Measurements from ENCODE around the gene LSM14A. TPM values are rescaled to one million over a fixed set of nuclear protein-coding genes. Genes with fewer than 3 reads are reported as not detected.

The LSM14A gene
- polyA plus RNA-seq, 3 donors: 73.2 to 91.8 (median 82.7) TPM

GRCh38 chr19:34261334-34262109, 89.2 kb downstream of the LSM14A start:
- peaks cover 1% of the 10 kb centered on the region for H3K4me1 Mint-ChIP-seq

GRCh38 chr19:34263745-34264237, 91.5 kb downstream of the LSM14A start:
- H3K27me3 Mint-ChIP-seq (ENCODE audit: low read depth in 3 of 3): peaks cover 46 to 55% (median 49%) of the 10 kb centered on the region in 3 donors
- TF ChIP-seq CTCF (IDR thresholded peaks at IDR 0.05): no peak
- WGBS (ENCODE audit: insufficient coverage): 100% methylated on average over 4 of the region's 8 CpGs
- Histone ChIP-seq H3K36me3 (replicated peaks in 1 of 2; ENCODE audit: control insufficient read depth in 1 of 2, insufficient read depth in 2 of 2, low read length in 2 of 2) (no peaks in the 10 kb centered on the region), H3K4me1 (ENCODE audit: control insufficient read depth in 1 of 2, insufficient read depth in 2 of 2, low read length in 2 of 2) (no peaks in the 10 kb centered on the region), H3K79me2 (ENCODE audit: insufficient read depth, low read length) (no peaks in the 10 kb centered on the region), H3K4me2 (replicated peaks; ENCODE audit: extremely low read depth, low read length, poor library complexity, severe bottlenecking) (no peak overlapping the region), H3K27ac (ENCODE audit: low read depth in 1 of 2, low read length in 2 of 2) (no peak overlapping the region), H3K9ac (ENCODE audit: insufficient read depth, low read length, poor library complexity, severe bottlenecking) (no peak overlapping the region), H2AFZ (ENCODE audit: insufficient read depth, low read depth, low read length, poor library complexity, severe bottlenecking) (no peak overlapping the region), H3K9me3 (replicated peaks in 1 of 2; ENCODE audit: control insufficient read depth in 1 of 2, insufficient read depth in 1 of 2, low read length in 2 of 2) (no peaks in the 10 kb centered on the region), H4K20me1 (ENCODE audit: insufficient read depth, low read length) (peaks cover 8% of the 10 kb centered on the region), H3K27me3 (ENCODE audit: control insufficient read depth in 2 of 2, insufficient read depth in 2 of 2, low read length in 2 of 2) (peaks cover 5 to 46% of the 10 kb centered on the region in 2 donors), H3K4me3 (replicated peaks in 1 of 3; ENCODE audit: low read depth in 2 of 3, low read length in 3 of 3) (no peak overlapping the region)
- intact Hi-C loops (cut with micrococcal nuclease): no loop called here
- H3K27ac Mint-ChIP-seq: peak overlapping the region in 1 of 7 donors; percentile 2
- H3K4me3 Mint-ChIP-seq: peak overlapping the region in 1 of 2 donors; percentile 59
- peaks cover 0 to 3% (median 0%) of the 10 kb centered on the region in 7 donors for H3K9me3 Mint-ChIP-seq
- peaks cover 2% of the 10 kb centered on the region for H3K4me1 Mint-ChIP-seq
- H3K36me3 Mint-ChIP-seq: peaks cover 2 to 7% of the 10 kb centered on the region in 2 donors
- DNase-seq: no peak

More at GRCh38 chr19:34261334-34262109, 89.2 kb downstream of the LSM14A start:
- no peak overlapping the region for H3K4me2 ChIP-seq (replicated peaks; ENCODE audit: extremely low read depth, low read length, poor library complexity, severe bottlenecking)
- H4K20me1 ChIP-seq (ENCODE audit: insufficient read depth, low read length): peaks cover 8% of the 10 kb centered on the region
- H3K27ac Mint-ChIP-seq: no peak overlapping the region
- 95% methylated on average over 2 of the region's 6 CpGs for WGBS (ENCODE audit: insufficient coverage)
- no peak overlapping the region for H3K9ac ChIP-seq (ENCODE audit: insufficient read depth, low read length, poor library complexity, severe bottlenecking)
- no peak overlapping the region for H2AFZ ChIP-seq (ENCODE audit: insufficient read depth, low read depth, low read length, poor library complexity, severe bottlenecking)
- no peak for TF ChIP-seq CTCF (IDR thresholded peaks at IDR 0.05)
- no peak for DNase-seq
- intact Hi-C loops (cut with micrococcal nuclease): no loop called here
- no peaks in the 10 kb centered on the region for H3K4me1 ChIP-seq (ENCODE audit: control insufficient read depth in 1 of 2, insufficient read depth in 2 of 2, low read length in 2 of 2)
- H3K36me3 ChIP-seq (replicated peaks in 1 of 2; ENCODE audit: control insufficient read depth in 1 of 2, insufficient read depth in 2 of 2, low read length in 2 of 2): no peaks in the 10 kb centered on the region
- H3K36me3 Mint-ChIP-seq: no peaks in the 10 kb centered on the region
- H3K4me3 ChIP-seq (replicated peaks in 1 of 3; ENCODE audit: low read depth in 2 of 3, low read length in 3 of 3): no peak overlapping the region
- peak overlapping the region in 1 of 2 donors; percentile 11 for H3K4me3 Mint-ChIP-seq
- H3K9me3 ChIP-seq (replicated peaks in 1 of 2; ENCODE audit: control insufficient read depth in 1 of 2, insufficient read depth in 1 of 2, low read length in 2 of 2): no peaks in the 10 kb centered on the region
- H3K9me3 Mint-ChIP-seq: peaks cover 0 to 5% (median 0%) of the 10 kb centered on the region in 7 donors
- H3K79me2 ChIP-seq (ENCODE audit: insufficient read depth, low read length): no peaks in the 10 kb centered on the region
- H3K27me3 ChIP-seq (ENCODE audit: control insufficient read depth in 2 of 2, insufficient read depth in 2 of 2, low read length in 2 of 2): peaks cover 14 to 44% of the 10 kb centered on the region in 2 donors
- H3K27me3 Mint-ChIP-seq (ENCODE audit: low read depth in 3 of 3): peaks cover 52 to 56% (median 53%) of the 10 kb centered on the region in 3 donors
- no peak overlapping the region for H3K27ac ChIP-seq (ENCODE audit: low read depth in 1 of 2, low read length in 2 of 2)

All from CD14-positive monocyte (primary cell).